Caco-2 (cell line): ENCODE data around the gene ANXA7. TPM values are rescaled to one million over a fixed set of nuclear protein-coding genes. Genes with fewer than 3 reads are reported as not detected.

Experiments
- BruUV-seq: library from RNA; stranded (reverse); fragments of 400-500 nt; replicated peaks from 2 replicates; lab custom pipeline; 2021; lab: Mats Ljungman, UMichigan
- CTCF ChIA-PET: fragments of 300-600 bp; sonication (Branson Sonifier 250); formaldehyde crosslinking; loops from one replicate; lab custom pipeline; 2022; ENCODE audit warnings: antibody characterized with exemption; lab: Charles Lee
- POLR2A ChIA-PET: fragments of 300-600 bp; sonication (Branson Sonifier 250); formaldehyde crosslinking; loops from one replicate; lab custom pipeline; 2022; ENCODE audit warnings: antibody characterized with exemption; lab: Charles Lee
- DNase-seq, 2 experiments: peaks; one replicate each; pipeline versions ENCODE4 v3.0.0 to v3.0.0-alpha.2; 2020 to 2022
- H3K27me3 ChIP-seq: replicated peaks from 2 replicates; pipeline ENCODE4 v1.6.0; 2011; ENCODE audit warnings: low read length; ENCODE audit not compliant: control insufficient read depth, insufficient read depth
- H3K36me3 ChIP-seq: 2 replicates; pipeline ENCODE4 v1.5.1; 2011; ENCODE audit warnings: low read length; ENCODE audit not compliant: control insufficient read depth, insufficient read depth
- H3K4me1 ChIP-seq: fragments of 250-450 bp; sonication (Bioruptor Pico); 2 replicates; pipeline ENCODE4 v1.5.1; 2020; ENCODE audit warnings: mild to moderate bottlenecking
- H3K4me3 ChIP-seq: 2 replicates; pipeline ENCODE4 v1.5.1; 2011; ENCODE audit warnings: low read depth, mild to moderate bottlenecking, control low read depth, low read length
- H3K9me3 ChIP-seq: fragments of 250-450 bp; sonication (Bioruptor Pico); 2 replicates; pipeline ENCODE4 v1.5.1; 2020; ENCODE audit warnings: mild to moderate bottlenecking, moderate library complexity
- H3K27ac Mint-ChIP-seq: one replicate; pipeline ENCODE4 v1.8.0; 2022; ENCODE audit warnings: mixed read lengths; ENCODE audit not compliant: unreplicated experiment
- H3K27me3 Mint-ChIP-seq: one replicate; pipeline ENCODE4 v1.8.0; 2022; ENCODE audit warnings: mixed read lengths; ENCODE audit not compliant: insufficient read depth, unreplicated experiment
- H3K36me3 Mint-ChIP-seq: one replicate; pipeline ENCODE4 v1.8.0; 2022; ENCODE audit warnings: mild to moderate bottlenecking, mixed read lengths; ENCODE audit not compliant: insufficient read depth, unreplicated experiment
- H3K4me1 Mint-ChIP-seq: one replicate; pipeline ENCODE4 v1.8.0; 2022; ENCODE audit warnings: low read depth, mixed read lengths; ENCODE audit not compliant: unreplicated experiment
- H3K4me3 Mint-ChIP-seq: one replicate; pipeline ENCODE4 v1.8.0; 2022; ENCODE audit warnings: mild to moderate bottlenecking, moderate library complexity, mixed read lengths; ENCODE audit not compliant: unreplicated experiment
- H3K9me3 Mint-ChIP-seq: one replicate; pipeline ENCODE4 v1.8.0; 2022; ENCODE audit warnings: mixed read lengths; ENCODE audit not compliant: unreplicated experiment
- intact Hi-C: fragments of 100-400 bp; cut with micrococcal nuclease; formaldehyde crosslinking; loops from one replicate; pipeline ENCODE4 v1.10.0; 2022; ENCODE audit not compliant: unreplicated experiment
- total RNA-seq: library from RNA; stranded (reverse); gene quantifications from 2 replicates; pipeline ENCODE4 v1.2.3, GENCODE V29; 2022
- TF ChIP-seq, protein P1 (sequence below), 2 experiments: fragments of 200-600 bp in 1 of 2; IDR thresholded peaks; 1 replicate in 1 of 2; 2 replicates in 1 of 2; pipeline versions ENCODE4 v1.5.1 to v1.8.0; 2011 to 2022; ENCODE audit warnings: antibody characterized with exemption in 1 of 2, control low read depth in 1 of 2, inconsistent platforms in 1 of 2, low read depth in 1 of 2, low read length in 1 of 2, mild to moderate bottlenecking in 1 of 2, moderate library complexity in 1 of 2; ENCODE audit not compliant: insufficient read depth in 1 of 2, severe bottlenecking in 1 of 2, unreplicated experiment in 1 of 2

Gene ANXA7
- total RNA-seq, 1 experiment from 2014 or later = 240 TPM

- Mint-ChIP-seq H3K4me1 (no peaks in the 10 kb centered on the region), H3K27me3 (no peaks in the 10 kb centered on the region), H3K9me3 (no peaks in the 10 kb centered on the region), H3K36me3 (peaks cover 28% of the 10 kb centered on the region), H3K4me3 (no peak overlapping the region), H3K27ac (no peak overlapping the region)
- intact Hi-C loops = no loop called here
- Histone ChIP-seq H3K36me3 (peaks cover 4% of the 10 kb centered on the region; the same call in 1 of the 2 replicates), H3K9me3 (no peaks in the 10 kb centered on the region), H3K27me3 (no peaks in the 10 kb centered on the region), H3K4me1 (no peaks in the 10 kb centered on the region), H3K4me3 (no peak overlapping the region)
- TF ChIP-seq, protein P1, sequence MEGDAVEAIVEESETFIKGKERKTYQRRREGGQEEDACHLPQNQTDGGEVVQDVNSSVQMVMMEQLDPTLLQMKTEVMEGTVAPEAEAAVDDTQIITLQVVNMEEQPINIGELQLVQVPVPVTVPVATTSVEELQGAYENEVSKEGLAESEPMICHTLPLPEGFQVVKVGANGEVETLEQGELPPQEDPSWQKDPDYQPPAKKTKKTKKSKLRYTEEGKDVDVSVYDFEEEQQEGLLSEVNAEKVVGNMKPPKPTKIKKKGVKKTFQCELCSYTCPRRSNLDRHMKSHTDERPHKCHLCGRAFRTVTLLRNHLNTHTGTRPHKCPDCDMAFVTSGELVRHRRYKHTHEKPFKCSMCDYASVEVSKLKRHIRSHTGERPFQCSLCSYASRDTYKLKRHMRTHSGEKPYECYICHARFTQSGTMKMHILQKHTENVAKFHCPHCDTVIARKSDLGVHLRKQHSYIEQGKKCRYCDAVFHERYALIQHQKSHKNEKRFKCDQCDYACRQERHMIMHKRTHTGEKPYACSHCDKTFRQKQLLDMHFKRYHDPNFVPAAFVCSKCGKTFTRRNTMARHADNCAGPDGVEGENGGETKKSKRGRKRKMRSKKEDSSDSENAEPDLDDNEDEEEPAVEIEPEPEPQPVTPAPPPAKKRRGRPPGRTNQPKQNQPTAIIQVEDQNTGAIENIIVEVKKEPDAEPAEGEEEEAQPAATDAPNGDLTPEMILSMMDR (IDR thresholded peaks at IDR 0.05; ENCODE audit: insufficient read depth in 1 of 2, low read depth in 1 of 2, low read length in 1 of 2, severe bottlenecking in 1 of 2, unreplicated experiment in 1 of 2) = no peak
- BruUV-seq = no TSS peak
- CTCF ChIA-PET = no interaction called here
- POLR2A ChIA-PET = no interaction called here
- DNase-seq = no peak
Observed at GRCh38 chr10:73426318-73426717, 12.5 kb upstream of the ANXA7 start.

DNA sequence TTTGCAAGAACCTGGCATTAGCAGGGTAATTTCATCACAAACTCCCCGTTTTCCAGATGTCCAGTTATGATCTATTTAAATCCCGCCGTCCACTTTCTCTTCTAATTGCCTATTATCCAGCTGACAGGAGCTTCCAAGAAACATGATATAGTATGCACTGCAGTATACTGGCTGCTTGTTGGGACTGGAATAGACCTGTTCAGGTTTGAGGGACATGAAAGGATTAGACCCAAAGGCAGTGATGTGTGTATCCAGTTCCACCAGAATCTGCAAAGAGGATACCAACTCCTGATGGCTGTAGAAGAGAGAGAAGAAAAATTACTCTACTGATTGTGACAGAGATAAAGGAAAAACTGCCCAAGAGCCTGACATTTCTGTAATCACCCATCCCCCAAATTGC is 10.6 kb upstream of the ANXA7 start:
- H3K4me1 Mint-ChIP-seq = no peaks in the 10 kb centered on the region
- CTCF ChIA-PET = no interaction called here
- peaks cover 4% of the 10 kb centered on the region; the same call in 1 of the 2 replicates for H3K36me3 ChIP-seq
- intact Hi-C loops = no loop called here
- H3K27me3 ChIP-seq = no peaks in the 10 kb centered on the region
- no peak overlapping the region for H3K27ac Mint-ChIP-seq
- H3K4me3 Mint-ChIP-seq = no peak overlapping the region
- no peaks in the 10 kb centered on the region for H3K27me3 Mint-ChIP-seq
- peaks cover 28% of the 10 kb centered on the region for H3K36me3 Mint-ChIP-seq
- TF ChIP-seq, protein P1 (IDR thresholded peaks at IDR 0.05; ENCODE audit: insufficient read depth in 1 of 2, low read depth in 1 of 2, low read length in 1 of 2, severe bottlenecking in 1 of 2, unreplicated experiment in 1 of 2) = no peak
- peaks cover 3% of the 10 kb centered on the region for H3K4me1 ChIP-seq
- no peak overlapping the region for H3K4me3 ChIP-seq
- BruUV-seq = no TSS peak
- POLR2A ChIA-PET = no interaction called here
- DNase-seq = no peak
- H3K9me3 ChIP-seq = no peaks in the 10 kb centered on the region
- no peaks in the 10 kb centered on the region for H3K9me3 Mint-ChIP-seq

DNA sequence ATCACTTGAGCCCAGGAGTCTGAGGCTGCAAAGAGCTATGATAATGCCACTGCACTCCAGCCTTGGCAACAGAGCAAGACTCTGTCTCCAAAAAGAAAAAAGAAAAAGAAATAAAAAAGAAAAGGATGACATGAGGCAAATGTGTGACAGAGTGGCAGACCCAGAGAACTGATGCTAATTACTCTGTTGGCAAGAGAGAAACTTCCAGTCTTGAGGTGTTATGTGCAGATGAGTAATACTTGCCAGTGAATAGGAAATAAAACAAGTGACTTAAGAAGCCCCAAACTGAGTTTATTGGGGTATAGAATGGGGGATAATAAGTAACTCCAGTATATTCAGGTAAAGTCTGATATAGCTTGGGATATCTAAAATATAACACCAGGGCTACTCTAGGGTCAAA is 9.5 kb upstream of the ANXA7 start:
- Mint-ChIP-seq H3K9me3 (no peaks in the 10 kb centered on the region), H3K27ac (no peak overlapping the region), H3K36me3 (peaks cover 30% of the 10 kb centered on the region), H3K4me1 (peaks cover 11% of the 10 kb centered on the region), H3K27me3 (no peaks in the 10 kb centered on the region), H3K4me3 (no peak overlapping the region)
- Histone ChIP-seq H3K9me3 (no peaks in the 10 kb centered on the region), H3K4me1 (peaks cover 15% of the 10 kb centered on the region), H3K4me3 (no peak overlapping the region), H3K27me3 (no peaks in the 10 kb centered on the region), H3K36me3 (peaks cover 4% of the 10 kb centered on the region; the same call in 1 of the 2 replicates)
- intact Hi-C loops = no loop called here
- DNase-seq = no peak
- ChIA-PET POLR2A (no interaction called here), CTCF (no interaction called here)
- BruUV-seq = no TSS peak
- TF ChIP-seq, protein P1 (IDR thresholded peaks at IDR 0.05; ENCODE audit: insufficient read depth in 1 of 2, low read depth in 1 of 2, low read length in 1 of 2, severe bottlenecking in 1 of 2, unreplicated experiment in 1 of 2) = no peak
